ENCODE data around the gene PLA2G4C. TPM values are rescaled to one million over a fixed set of nuclear protein-coding genes. Genes with fewer than 3 reads are reported as not detected.

PLA2G4C gene
- total and polyA plus RNA-seq, 10 donors: 17.0 to 62.5 (median 34.3) TPM

DNA sequence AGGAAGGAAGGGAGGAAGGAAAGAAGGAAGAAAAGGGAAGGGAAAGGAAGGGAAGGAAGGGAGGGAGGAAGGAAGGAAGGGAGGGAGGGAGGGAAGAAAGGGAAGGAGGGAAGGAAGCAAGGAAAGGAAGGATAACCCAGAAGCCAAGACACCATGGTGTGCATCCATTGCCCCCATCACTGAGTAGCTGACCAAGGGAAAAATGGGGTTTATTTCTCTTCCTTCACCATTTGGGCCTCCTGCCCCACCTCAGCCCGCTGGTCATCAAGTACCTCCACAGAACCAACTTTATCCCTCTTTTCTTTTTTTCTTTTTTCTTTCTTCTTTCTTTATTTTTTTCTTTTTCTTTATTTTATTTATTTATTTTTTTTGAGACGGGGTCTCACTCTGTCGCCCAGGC lies 87.1 kb downstream of the PLA2G4C start:
- no peaks in the 10 kb centered on the region for H3K36me3 ChIP-seq
- H3K4me1 ChIP-seq: no peaks in the 10 kb centered on the region
- no peaks in the 10 kb centered on the region for H3K9me3 ChIP-seq
- intact Hi-C loops (cut with DNase I; ENCODE audit: low total_unique reads): no loop called here
- no peak overlapping the region for H3K27ac ChIP-seq
- no peak overlapping the region for H3K4me3 ChIP-seq
- H3K27me3 ChIP-seq (replicated peaks in 1 of 7): peaks cover 0 to 62% (median 0%) of the 10 kb centered on the region in 7 donors
- 89 to 96% (median 92%) methylated on average over 3 of the region's 3 CpGs for WGBS, 5 donors
- no peak for DNase-seq
- TF ChIP-seq POLR2AphosphoS5 (IDR thresholded peaks at IDR 0.05) (no peak), POLR2A (IDR thresholded peaks at IDR 0.05) (no peak)
- TF ChIP-seq, protein P1, sequence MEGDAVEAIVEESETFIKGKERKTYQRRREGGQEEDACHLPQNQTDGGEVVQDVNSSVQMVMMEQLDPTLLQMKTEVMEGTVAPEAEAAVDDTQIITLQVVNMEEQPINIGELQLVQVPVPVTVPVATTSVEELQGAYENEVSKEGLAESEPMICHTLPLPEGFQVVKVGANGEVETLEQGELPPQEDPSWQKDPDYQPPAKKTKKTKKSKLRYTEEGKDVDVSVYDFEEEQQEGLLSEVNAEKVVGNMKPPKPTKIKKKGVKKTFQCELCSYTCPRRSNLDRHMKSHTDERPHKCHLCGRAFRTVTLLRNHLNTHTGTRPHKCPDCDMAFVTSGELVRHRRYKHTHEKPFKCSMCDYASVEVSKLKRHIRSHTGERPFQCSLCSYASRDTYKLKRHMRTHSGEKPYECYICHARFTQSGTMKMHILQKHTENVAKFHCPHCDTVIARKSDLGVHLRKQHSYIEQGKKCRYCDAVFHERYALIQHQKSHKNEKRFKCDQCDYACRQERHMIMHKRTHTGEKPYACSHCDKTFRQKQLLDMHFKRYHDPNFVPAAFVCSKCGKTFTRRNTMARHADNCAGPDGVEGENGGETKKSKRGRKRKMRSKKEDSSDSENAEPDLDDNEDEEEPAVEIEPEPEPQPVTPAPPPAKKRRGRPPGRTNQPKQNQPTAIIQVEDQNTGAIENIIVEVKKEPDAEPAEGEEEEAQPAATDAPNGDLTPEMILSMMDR (IDR thresholded peaks at IDR 0.05 in 8 of 11, conservative IDR thresholded peaks at IDR 0.05 in 3 of 11): no peak

DNA sequence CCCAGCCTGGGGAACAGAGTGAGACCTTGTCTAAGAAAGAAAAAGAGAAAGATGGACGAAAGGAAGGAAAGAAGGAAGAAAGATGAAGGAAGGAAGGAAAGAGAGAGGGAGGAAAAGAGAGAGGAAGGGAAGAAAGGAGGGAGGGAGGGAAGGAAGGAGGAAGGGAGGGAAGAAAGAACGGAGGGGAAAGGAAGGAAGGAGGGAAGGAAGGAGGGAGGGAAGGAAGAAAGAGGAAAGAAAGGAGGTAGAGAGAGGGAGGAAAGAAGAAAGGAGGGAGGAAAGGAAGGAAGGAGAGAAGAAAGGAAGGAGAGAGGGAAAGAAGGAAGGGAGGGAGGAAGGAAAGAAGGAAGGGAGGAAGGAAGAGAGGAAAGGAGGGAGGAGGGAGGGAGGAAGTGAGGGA lies 87.6 kb downstream of the PLA2G4C start:
- H3K4me3 ChIP-seq: no peak overlapping the region
- intact Hi-C loops (cut with DNase I; ENCODE audit: low total_unique reads): no loop called here
- TF ChIP-seq POLR2A (IDR thresholded peaks at IDR 0.05): no peak
- TF ChIP-seq POLR2AphosphoS5 (IDR thresholded peaks at IDR 0.05): no peak
- TF ChIP-seq, protein P1 (IDR thresholded peaks at IDR 0.05 in 8 of 11, conservative IDR thresholded peaks at IDR 0.05 in 3 of 11): no peak
- H3K27me3 ChIP-seq (replicated peaks in 1 of 7): peaks cover 0 to 60% (median 0%) of the 10 kb centered on the region in 7 donors
- no peak for DNase-seq
- no peaks in the 10 kb centered on the region for H3K4me1 ChIP-seq
- H3K27ac ChIP-seq: no peak overlapping the region
- H3K36me3 ChIP-seq: no peaks in the 10 kb centered on the region
- WGBS, 5 donors: 51 to 73% (median 65%) methylated on average over 2 of the region's 2 CpGs
- no peaks in the 10 kb centered on the region for H3K9me3 ChIP-seq

DNA sequence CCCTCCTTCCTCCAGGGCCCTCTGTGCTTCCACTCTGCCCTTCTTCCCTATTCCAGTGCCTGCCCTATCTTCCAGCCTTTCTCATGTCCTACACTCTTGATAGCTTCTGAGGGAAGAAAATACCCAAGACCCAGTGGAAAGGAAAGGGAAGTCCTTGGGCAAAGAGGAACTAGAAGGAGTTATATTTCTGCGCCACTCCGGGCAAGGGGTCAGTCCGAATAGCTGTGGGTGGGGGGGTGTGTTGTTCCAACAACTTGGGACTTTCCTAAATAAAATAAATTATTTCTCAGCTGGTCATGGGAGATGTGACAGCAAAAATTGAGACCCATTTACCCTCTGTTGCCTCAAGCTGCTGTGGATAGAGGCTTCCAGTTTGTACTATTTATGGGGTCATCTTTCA lies 89.9 kb downstream of the PLA2G4C start:
- peaks cover 0 to 56% (median 0%) of the 10 kb centered on the region in 7 donors for H3K27me3 ChIP-seq (replicated peaks in 1 of 7)
- H3K27ac ChIP-seq: no peak overlapping the region
- intact Hi-C loops (cut with DNase I; ENCODE audit: low total_unique reads): no loop called here
- H3K36me3 ChIP-seq: no peaks in the 10 kb centered on the region
- H3K4me3 ChIP-seq: no peak overlapping the region
- no peak for DNase-seq
- TF ChIP-seq, protein P1 (IDR thresholded peaks at IDR 0.05 in 8 of 11, conservative IDR thresholded peaks at IDR 0.05 in 3 of 11): no peak
- TF ChIP-seq POLR2AphosphoS5 (IDR thresholded peaks at IDR 0.05) (no peak), POLR2A (IDR thresholded peaks at IDR 0.05) (no peak)
- H3K4me1 ChIP-seq: no peaks in the 10 kb centered on the region
- no peaks in the 10 kb centered on the region for H3K9me3 ChIP-seq
- WGBS, 5 donors: 16 to 27% (median 24%) methylated on average over 3 of the region's 3 CpGs

DNA sequence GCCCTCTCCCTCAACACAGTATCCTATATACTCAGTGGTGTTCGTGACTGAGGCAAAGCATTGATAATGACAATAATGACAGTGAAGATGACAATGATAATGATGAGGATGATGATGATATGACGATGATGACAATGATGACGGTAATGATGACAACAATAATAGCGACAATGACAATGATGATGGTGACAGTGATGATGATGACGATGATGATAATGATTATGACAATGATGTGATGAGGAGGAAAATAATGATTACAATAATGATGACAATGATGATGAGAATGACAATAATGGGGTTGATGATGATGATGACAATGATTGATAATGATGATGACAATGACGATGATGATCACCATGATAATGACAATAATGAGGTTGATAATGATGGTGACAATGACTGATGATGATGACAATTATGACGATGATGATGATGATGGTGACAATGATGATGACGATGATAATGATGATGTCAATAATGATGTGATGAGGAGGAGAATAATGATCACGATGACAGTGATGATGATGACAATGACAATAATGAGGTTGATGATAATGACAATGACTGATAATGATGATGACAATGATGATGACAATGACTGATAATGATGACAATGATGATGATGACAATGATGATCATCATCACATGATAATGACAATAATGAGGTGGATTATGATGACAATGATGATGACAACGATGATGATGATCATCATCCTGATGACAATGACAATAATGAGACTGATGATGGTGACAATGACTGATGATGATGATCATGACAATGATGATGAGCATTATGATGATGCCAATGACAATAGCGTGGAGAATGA lies 99.5 kb downstream of the PLA2G4C start:
- DNase-seq: no peak
- peaks cover 0 to 19% (median 3%) of the 10 kb centered on the region in 8 donors for H3K9me3 ChIP-seq
- TF ChIP-seq, protein P1 (IDR thresholded peaks at IDR 0.05 in 8 of 11, conservative IDR thresholded peaks at IDR 0.05 in 3 of 11): no peak
- no peak for TF ChIP-seq POLR2AphosphoS5 (IDR thresholded peaks at IDR 0.05)
- no peak for TF ChIP-seq POLR2A (IDR thresholded peaks at IDR 0.05)
- WGBS, 5 donors: 87 to 92% (median 90%) methylated on average over 11 of the region's 11 CpGs
- no peak overlapping the region for H3K4me3 ChIP-seq
- H3K4me1 ChIP-seq: no peaks in the 10 kb centered on the region
- intact Hi-C loops (cut with DNase I; ENCODE audit: low total_unique reads): no loop called here
- H3K27ac ChIP-seq: no peak overlapping the region
- peaks cover 0 to 17% (median 0%) of the 10 kb centered on the region in 7 donors for H3K27me3 ChIP-seq (replicated peaks in 1 of 7)
- no peaks in the 10 kb centered on the region for H3K36me3 ChIP-seq

Data from spleen (tissue), 11 donors.